GM18526 (cell line): ENCODE results near the gene CEP112.

Source experiments
- POLR2A ChIP-seq: IDR thresholded peaks from 3 replicates; pipeline ENCODE4 v1.6.1; 2011; ENCODE audit not compliant: insufficient read length; ENCODE audit errors: extremely low read depth

The CEP112 gene

DNA sequence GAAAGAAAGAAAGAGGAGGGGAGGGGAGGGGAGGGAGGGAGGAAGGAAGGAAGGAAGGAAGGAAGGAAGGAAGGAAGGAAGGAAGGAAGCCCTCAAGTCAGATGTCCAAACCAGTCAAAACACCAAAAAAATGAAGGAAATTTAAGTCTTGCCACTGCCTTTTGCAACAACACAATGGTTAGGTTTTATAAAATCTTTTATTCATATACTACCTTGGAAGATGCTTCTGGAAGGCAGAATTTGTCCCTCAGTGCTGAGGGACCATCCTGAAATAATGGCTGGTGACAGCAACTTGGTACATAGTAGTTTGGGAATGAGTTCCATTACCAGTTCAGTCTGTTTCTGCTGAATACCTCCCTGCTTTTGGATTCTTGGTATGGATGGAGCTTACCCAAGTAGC is 29.4 kb upstream of the CEP112 start:
- no peak for TF ChIP-seq POLR2A

- TF ChIP-seq POLR2A: no peak
Observed at GRCh38 chr17:66220079-66220835, 28.3 kb upstream of the CEP112 start.

DNA sequence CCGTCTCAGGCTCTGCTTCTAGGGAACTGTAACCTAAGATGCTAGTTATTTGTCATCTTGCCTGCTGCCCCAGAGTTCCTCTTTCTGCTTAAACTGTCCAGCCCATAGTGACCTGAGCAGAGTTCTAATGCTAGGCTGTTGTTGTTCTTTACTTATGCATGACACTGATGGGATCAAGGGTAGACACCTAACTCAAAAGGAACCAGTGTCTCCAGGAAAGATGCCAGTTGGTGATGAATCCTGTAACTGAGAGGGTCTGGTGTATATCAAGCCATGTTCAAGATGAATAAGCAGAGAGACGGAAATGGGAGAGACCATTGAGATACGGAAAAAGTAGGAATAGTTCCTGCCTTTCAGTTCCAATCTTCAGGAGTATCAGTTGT is 23.6 kb upstream of the CEP112 start:
- TF ChIP-seq POLR2A: no peak

- no peak for TF ChIP-seq POLR2A
Observed at GRCh38 chr17:66214884-66215528, 23.1 kb upstream of the CEP112 start.

GRCh38 chr17:66211047-66211810 is 19.3 kb upstream of the CEP112 start:
- no peak for TF ChIP-seq POLR2A

DNA sequence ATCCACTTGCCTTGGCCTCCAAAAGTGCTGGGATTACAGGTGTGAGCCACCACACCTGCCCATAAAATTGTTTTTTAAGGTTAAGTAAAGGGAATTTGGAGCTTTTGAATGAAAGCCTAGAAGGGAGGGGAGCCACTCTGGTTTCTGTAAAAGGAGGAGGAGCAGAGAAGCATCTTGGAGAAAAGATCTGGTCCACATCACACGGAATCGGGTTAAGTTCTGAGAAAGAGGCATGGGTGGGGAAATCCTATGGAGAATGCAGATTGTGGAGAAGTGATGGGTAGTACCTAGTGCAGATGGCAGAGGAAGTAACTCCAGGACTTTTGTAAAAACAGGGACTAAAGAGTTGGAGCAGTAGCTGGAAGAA is 18.3 kb upstream of the CEP112 start:
- TF ChIP-seq POLR2A: no peak

DNA sequence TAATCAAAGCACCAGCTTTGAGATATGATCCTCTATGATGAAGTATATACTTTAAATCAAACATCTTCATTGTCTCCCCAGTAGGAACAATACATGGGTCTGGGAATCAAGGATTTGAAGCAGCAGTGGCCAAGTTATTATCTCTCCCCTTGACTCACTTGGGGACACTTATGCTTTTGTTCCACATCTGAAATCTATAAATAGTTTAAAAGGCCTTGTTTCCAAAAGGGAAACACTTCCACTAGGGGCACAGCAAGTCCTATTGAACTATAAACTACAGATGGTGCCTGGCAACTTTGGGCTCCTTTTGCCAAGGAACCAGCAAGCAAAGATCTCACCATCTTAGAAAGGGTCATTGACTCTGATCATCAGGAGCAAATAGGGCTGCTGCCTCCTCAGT is 16.0 kb upstream of the CEP112 start:
- no peak for TF ChIP-seq POLR2A

- TF ChIP-seq POLR2A: no peak
Observed at GRCh38 chr17:66203274-66204015, 11.5 kb upstream of the CEP112 start.

DNA sequence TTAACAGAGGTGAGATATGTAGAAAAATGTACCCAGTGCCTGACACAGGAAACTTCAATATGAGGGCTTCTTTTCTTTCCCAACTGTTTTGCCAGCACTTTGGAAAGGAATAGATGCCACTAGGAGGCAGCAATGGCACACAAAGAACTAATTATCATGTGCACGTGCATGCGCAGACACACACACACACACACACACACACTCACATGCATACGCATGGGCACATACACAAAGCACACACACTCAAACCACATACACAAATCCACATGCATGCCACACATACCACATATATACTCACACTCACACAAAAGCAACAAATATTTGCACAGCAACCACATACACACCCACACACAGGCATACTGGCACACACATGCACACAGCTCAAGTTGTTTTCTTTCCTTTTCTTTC is 8.8 kb upstream of the CEP112 start:
- no peak for TF ChIP-seq POLR2A

DNA sequence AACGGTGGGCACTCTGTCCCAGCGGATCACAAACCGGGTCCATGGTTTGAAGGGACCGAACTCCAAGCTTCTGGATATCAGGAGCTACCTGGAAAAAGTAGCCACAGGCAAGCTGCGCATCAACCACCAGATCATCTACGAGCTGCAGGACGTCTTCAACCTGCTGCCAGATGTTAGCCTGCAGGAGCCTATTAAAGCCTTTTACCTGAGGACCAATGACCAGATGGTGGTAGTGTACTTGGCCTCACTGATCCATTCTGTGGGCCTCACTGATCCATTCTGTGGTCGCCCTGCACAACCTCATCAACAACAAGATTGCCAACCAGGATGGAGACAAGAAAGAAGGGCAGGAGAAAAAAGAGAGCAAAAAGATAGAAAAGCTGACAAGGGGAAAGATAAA is 6.3 kb upstream of the CEP112 start:
- TF ChIP-seq POLR2A: no peak

DNA sequence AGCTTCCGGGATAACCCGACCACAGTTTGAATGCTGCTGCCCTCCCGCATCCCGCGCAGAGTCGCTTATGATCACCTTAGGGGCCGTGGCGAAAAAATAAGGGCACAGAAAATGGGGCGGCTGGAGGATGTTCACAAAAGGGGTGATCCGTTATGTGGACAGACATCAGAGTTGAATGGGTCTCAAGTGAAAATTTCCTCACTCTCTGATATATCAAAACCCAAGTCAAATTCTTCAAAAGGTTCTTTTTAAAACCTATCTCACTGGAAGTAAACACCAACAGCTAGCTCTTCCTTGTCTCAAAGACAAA is 400 bp upstream of the CEP112 start:
- no peak for TF ChIP-seq POLR2A

DNA sequence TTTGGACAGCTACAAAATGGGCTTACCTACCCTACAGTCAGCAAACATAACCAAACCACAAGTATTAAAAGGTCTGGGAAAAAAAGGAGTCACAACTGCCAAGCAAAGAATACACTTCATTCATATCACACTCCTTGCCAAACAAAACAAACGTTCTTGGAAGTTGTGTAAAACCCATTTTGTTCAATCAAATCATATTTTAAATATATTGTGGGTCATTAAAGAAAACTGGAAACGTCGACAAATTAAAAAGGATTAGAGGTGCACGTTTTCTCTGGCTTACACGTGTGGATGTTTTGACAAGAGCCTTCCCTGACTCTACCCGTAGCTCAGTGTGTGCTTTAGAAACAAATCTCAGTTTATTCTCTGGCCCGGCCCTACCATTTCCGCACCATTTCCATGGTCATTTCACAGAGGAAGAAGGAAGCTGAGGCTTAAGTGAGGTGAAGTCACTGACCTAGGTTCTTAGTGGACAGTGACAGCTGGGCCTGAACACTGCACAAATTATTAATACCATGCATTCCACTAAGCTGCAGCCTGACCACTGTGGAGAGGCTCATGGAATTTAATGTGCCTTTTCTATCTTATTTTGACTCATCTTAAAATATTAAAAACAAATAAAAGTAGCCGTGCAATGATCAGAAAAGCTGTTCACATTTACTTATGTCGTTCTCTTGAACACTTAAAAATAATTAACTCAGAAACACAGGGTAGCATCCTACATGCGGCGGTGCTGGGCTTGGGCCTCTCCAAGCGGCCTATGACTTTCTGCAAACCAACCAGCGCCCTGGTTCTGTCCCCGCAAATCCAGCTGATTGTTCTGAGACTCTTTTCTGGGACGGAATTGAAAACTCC is 968 bp downstream of the CEP112 start:
- TF ChIP-seq POLR2A: no peak

DNA sequence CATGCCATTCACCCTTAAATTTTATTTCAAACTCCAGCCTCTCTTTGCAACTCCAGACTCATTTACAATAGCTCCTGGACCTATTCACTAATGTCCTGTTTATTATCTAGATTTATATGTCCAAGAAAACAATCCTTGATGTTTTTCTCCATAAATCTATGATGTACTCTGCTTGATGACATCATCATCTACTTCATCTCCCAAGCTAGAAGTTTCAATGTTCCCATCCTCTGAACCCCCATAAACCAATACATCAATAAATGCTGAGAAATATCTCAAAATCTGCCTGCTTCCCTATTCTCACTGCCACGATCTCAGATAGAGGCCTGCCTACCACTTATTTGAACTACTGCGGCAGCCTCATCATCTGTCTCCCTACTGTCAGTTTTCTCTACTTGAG is 4.2 kb downstream of the CEP112 start:
- TF ChIP-seq POLR2A: no peak

DNA sequence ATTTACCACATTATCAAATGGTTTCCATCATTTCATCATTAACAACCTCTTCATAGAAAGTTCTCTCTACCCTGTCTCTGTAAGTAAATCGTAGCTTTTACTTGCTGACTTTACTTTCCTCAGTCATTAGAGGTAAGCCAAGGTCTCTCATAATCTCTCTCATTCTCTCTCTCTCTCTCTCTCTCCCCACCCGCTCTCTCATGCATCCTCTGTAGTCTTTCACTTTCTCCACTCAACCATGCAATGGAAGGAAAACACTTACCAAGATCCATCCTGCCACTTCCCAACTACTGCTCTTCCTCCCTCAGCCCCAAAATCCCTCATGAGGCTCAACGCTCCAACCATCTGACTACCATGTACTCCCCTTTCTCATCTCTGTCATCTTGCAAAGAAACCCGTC is 6.1 kb downstream of the CEP112 start:
- no peak for TF ChIP-seq POLR2A

- TF ChIP-seq POLR2A: no peak
Observed at GRCh38 chr17:66184392-66184791, 7.5 kb downstream of the CEP112 start.
